Endodermal cell (in vitro differentiated cells): Measurements from ENCODE around the gene SMG7. TPM values are rescaled to one million over a fixed set of nuclear protein-coding genes. Genes with fewer than 3 reads are reported as not detected.
A peak's percentile ranks its signal among the peaks of the same experiment; 100 is the strongest.

Source experiments
- DNase-seq: peaks from one replicate; pipeline ENCODE4 v3.0.0-alpha.2; 2017
- H3K27ac ChIP-seq: 2 replicates; pipeline ENCODE4 v1.5.1; 2013; ENCODE audit warnings: mild to moderate bottlenecking, low read depth, low read length, moderate library complexity
- H3K27me3 ChIP-seq: 2 replicates; pipeline ENCODE4 v1.6.1; 2013; ENCODE audit warnings: mild to moderate bottlenecking, low read length, moderate library complexity; ENCODE audit not compliant: insufficient read depth, control insufficient read depth, poor library complexity, severe bottlenecking
- H3K36me3 ChIP-seq: 2 replicates; pipeline ENCODE4 v1.7.0; 2013; ENCODE audit warnings: mild to moderate bottlenecking, low read length, moderate library complexity; ENCODE audit not compliant: control insufficient read depth, insufficient read depth
- H3K4me1 ChIP-seq: one replicate; pipeline ENCODE4 v1.7.0; 2013; ENCODE audit warnings: low read length; ENCODE audit not compliant: control insufficient read depth, insufficient read depth
- H3K4me3 ChIP-seq: 2 replicates; pipeline ENCODE4 v1.5.1; 2013; ENCODE audit warnings: mild to moderate bottlenecking, low read length, moderate library complexity
- H3K9ac ChIP-seq: 2 replicates; pipeline ENCODE4 v1.6.1; 2013; ENCODE audit warnings: mild to moderate bottlenecking, low read length, moderate library complexity; ENCODE audit not compliant: poor library complexity, severe bottlenecking; ENCODE audit errors: extremely low read depth
- H3K9me3 ChIP-seq: 2 replicates; pipeline ENCODE4 v1.6.1; 2013; ENCODE audit warnings: mild to moderate bottlenecking, low read length, moderate library complexity; ENCODE audit not compliant: control insufficient read depth
- H3K27ac Mint-ChIP-seq: 2 replicates; pipeline ENCODE4 v1.8.0; 2020; ENCODE audit warnings: mixed read lengths
- H3K27me3 Mint-ChIP-seq: 2 replicates; pipeline ENCODE4 v1.8.0; 2021; ENCODE audit warnings: mild to moderate bottlenecking, mixed read lengths; ENCODE audit not compliant: insufficient read depth
- H3K36me3 Mint-ChIP-seq: 2 replicates; pipeline ENCODE4 v1.8.0; 2020; ENCODE audit warnings: low read depth, mixed read lengths
- H3K4me1 Mint-ChIP-seq: 2 replicates; pipeline ENCODE4 v1.8.0; 2020; ENCODE audit warnings: mixed read lengths
- H3K4me3 Mint-ChIP-seq: 2 replicates; pipeline ENCODE4 v1.8.0; 2020; ENCODE audit warnings: mild to moderate bottlenecking, moderate library complexity, mixed read lengths
- H3K9me3 Mint-ChIP-seq: 2 replicates; pipeline ENCODE4 v1.8.0; 2020; ENCODE audit warnings: mild to moderate bottlenecking, mixed read lengths
- CTCF ChIP-seq: fragments of 200-600 bp; sonication (generic); conservative IDR thresholded peaks from 2 replicates; pipeline ENCODE4 v1.5.0; 2021; ENCODE audit warnings: antibody characterized with exemption, mild to moderate bottlenecking
- WGBS, 2 experiments: methylation state at CpG; one replicate each; pipeline versions ENCODE4 v1.1.5 to v1.1.7; 2013; ENCODE audit warnings: missing lambda C conversion rate in 2 of 2, mixed read lengths in 1 of 2; ENCODE audit not compliant: insufficient coverage in 1 of 2, insufficient read length in 1 of 2; 5-methylcytosine and 5-hydroxymethylcytosine counted together
- total RNA-seq, 2 donors: library from RNA; stranded (reverse); fragmentation: NEBNext Ultra II Directional in 1 of 2; extraction: Animal tissue kit (Norgen Biotek cat#: 25700) in 1 of 2; gene quantifications; 2 replicates in 1 of 2; 3 replicates in 1 of 2; pipeline ENCODE4 v1.2.1, GENCODE V29; 2021

SMG7 gene
- total RNA-seq, 2 donors from 2014 or later = 60.5 to 75.9 TPM

DNA sequence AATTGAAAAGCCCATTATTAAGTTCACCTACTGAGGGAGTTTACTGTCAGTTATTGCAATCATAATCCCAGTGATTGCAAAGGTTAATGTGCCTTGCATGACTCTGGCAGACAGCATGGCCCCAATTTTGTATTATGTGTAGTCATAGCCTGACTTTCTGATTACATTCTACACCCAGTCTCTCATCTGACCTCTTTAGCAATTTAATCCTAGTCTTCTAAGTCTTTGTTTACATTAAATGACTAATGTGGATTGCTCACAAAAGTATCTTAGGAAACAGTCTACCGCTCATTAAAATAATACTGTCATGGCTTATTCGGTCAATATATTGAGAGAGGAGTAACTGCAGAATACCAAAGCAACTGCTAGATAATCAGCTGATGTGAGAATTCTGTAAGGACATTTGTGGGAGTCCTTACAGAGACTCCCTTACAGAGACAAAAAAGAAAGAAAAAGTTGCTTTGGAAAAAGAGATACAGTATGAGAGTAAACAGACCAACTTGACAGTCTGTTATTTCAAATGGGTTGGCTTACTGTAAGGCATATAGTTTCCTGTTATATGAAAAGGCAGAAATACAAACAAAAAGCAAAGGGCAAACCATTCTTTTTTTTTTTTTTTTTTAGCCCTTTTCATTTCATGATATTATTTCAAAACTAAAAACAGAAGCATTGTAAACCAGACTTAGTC, 42.8 kb downstream of the SMG7 start:
- peaks cover 30% of the 10 kb centered on the region for H3K36me3 ChIP-seq
- peak overlapping the region; percentile 65 for H3K4me3 ChIP-seq
- peaks cover 53% of the 10 kb centered on the region for H3K4me1 Mint-ChIP-seq
- no peaks in the 10 kb centered on the region for H3K27me3 Mint-ChIP-seq
- H3K36me3 Mint-ChIP-seq = peaks cover 23% of the 10 kb centered on the region
- no peak for DNase-seq
- peaks cover 19% of the 10 kb centered on the region for H3K4me1 ChIP-seq
- 67% methylated on average over 2 of the region's 2 CpGs; no CpG with 5 or more reads in 1 of the 2 experiments for WGBS, 2 experiments
- peak overlapping the region; percentile 78 for H3K27ac Mint-ChIP-seq
- no peaks in the 10 kb centered on the region for H3K27me3 ChIP-seq
- no peaks in the 10 kb centered on the region for H3K9me3 Mint-ChIP-seq
- TF ChIP-seq CTCF = no peak
- no peak overlapping the region for H3K4me3 Mint-ChIP-seq
- H3K9ac ChIP-seq = peak overlapping the region; percentile 39
- H3K27ac ChIP-seq = no peak overlapping the region
- no peaks in the 10 kb centered on the region for H3K9me3 ChIP-seq

DNA sequence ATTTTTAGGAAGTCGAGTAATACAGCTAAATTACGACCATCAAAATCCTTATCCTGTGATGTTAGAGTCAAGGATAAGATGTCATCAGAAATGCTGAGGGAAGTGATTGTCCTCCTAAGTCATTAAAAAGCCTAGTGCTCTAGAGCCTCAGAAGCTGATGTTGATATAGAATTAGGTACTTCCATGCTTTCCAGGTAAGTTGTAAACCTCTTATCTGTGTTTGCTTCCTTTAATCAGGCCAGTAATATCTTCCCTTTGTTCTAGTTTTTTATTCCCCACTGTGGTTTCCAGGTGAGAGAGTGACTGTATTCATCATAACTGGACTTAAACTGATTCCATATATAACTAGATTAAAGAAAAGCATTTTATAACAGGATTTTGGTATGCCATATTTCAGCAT, 44.4 kb downstream of the SMG7 start:
- H3K27ac ChIP-seq = no peak overlapping the region
- Mint-ChIP-seq H3K36me3 (peaks cover 36% of the 10 kb centered on the region), H3K27ac (peak overlapping the region; percentile 26), H3K27me3 (no peaks in the 10 kb centered on the region), H3K4me1 (peaks cover 45% of the 10 kb centered on the region), H3K9me3 (no peaks in the 10 kb centered on the region), H3K4me3 (no peak overlapping the region)
- no peaks in the 10 kb centered on the region for H3K9me3 ChIP-seq
- H3K36me3 ChIP-seq = peaks cover 46% of the 10 kb centered on the region
- 49% methylated on average over 2 of the region's 2 CpGs; no CpG with 5 or more reads in 1 of the 2 experiments for WGBS, 2 experiments
- peak overlapping the region; percentile 25 for H3K4me3 ChIP-seq
- H3K27me3 ChIP-seq = no peaks in the 10 kb centered on the region
- no peak for DNase-seq
- H3K4me1 ChIP-seq = peaks cover 16% of the 10 kb centered on the region
- TF ChIP-seq CTCF = no peak
- H3K9ac ChIP-seq = peak overlapping the region; percentile 39

- peaks cover 39% of the 10 kb centered on the region for H3K4me1 Mint-ChIP-seq
- H3K27ac Mint-ChIP-seq = no peak overlapping the region
- Histone ChIP-seq H3K27me3 (no peaks in the 10 kb centered on the region), H3K4me3 (no peak overlapping the region), H3K36me3 (peaks cover 52% of the 10 kb centered on the region), H3K9ac (no peak overlapping the region), H3K9me3 (no peaks in the 10 kb centered on the region), H3K27ac (no peak overlapping the region), H3K4me1 (peaks cover 16% of the 10 kb centered on the region)
- TF ChIP-seq CTCF = no peak
- WGBS, 2 experiments = 93 to 100% methylated on average over 5 to 6 of the region's 6 CpGs
- H3K9me3 Mint-ChIP-seq = no peaks in the 10 kb centered on the region
- peaks cover 41% of the 10 kb centered on the region for H3K36me3 Mint-ChIP-seq
- no peak for DNase-seq
- no peak overlapping the region for H3K4me3 Mint-ChIP-seq
- H3K27me3 Mint-ChIP-seq = no peaks in the 10 kb centered on the region
Measured at GRCh38 chr1:183517401-183517800, 45.1 kb downstream of the SMG7 start.
